Measurements from ENCODE around the gene CHST15.

Gene CHST15

GRCh38 chr10:124092860-124093773, at the start of gene CHST15:
Gene CHST15, minus strand, starts transcription at chr10:124093598. Its CDS starts 47,386 bp downstream, at chr10:124046212.
- DNase-seq (ENCODE audit: low spot score): peak; percentile 90

- no peak for DNase-seq (ENCODE audit: low spot score)
Measured at GRCh38 chr10:124142960-124143359, 49.6 kb upstream of the CHST15 start.

GRCh38 chr10:124142006-124142739, 48.8 kb upstream of the CHST15 start:
- no peak for DNase-seq (ENCODE audit: low spot score)

GRCh38 chr10:124138883-124139348, 45.5 kb upstream of the CHST15 start:
- DNase-seq (ENCODE audit: low spot score): no peak

- DNase-seq (ENCODE audit: low spot score): no peak
Measured at GRCh38 chr10:124138195-124138882, 44.9 kb upstream of the CHST15 start.

GRCh38 chr10:124134251-124134893, 41.0 kb upstream of the CHST15 start:
- no peak for DNase-seq (ENCODE audit: low spot score)

GRCh38 chr10:124132876-124133275, 39.5 kb upstream of the CHST15 start:
- DNase-seq (ENCODE audit: low spot score): no peak

GRCh38 chr10:124132306-124132705, 38.9 kb upstream of the CHST15 start:
- DNase-seq (ENCODE audit: low spot score): no peak

GRCh38 chr10:124131172-124131571, 37.8 kb upstream of the CHST15 start:
- no peak for DNase-seq (ENCODE audit: low spot score)

GRCh38 chr10:124130198-124130900, 37.0 kb upstream of the CHST15 start:
- no peak for DNase-seq (ENCODE audit: low spot score)

- no peak for DNase-seq (ENCODE audit: low spot score)
Measured at GRCh38 chr10:124129471-124129870, 36.1 kb upstream of the CHST15 start.

- DNase-seq (ENCODE audit: low spot score): no peak
Measured at GRCh38 chr10:124128811-124129145, 35.4 kb upstream of the CHST15 start.

- no peak for DNase-seq (ENCODE audit: low spot score)
Measured at GRCh38 chr10:124127965-124128810, 34.8 kb upstream of the CHST15 start.

- no peak for DNase-seq (ENCODE audit: low spot score)
Measured at GRCh38 chr10:124127563-124127962, 34.2 kb upstream of the CHST15 start.

- DNase-seq (ENCODE audit: low spot score): no peak
Measured at GRCh38 chr10:124126983-124127385, 33.6 kb upstream of the CHST15 start.

- DNase-seq (ENCODE audit: low spot score): no peak
Measured at GRCh38 chr10:124126145-124126982, 33.0 kb upstream of the CHST15 start.

GRCh38 chr10:124125305-124126116, 32.1 kb upstream of the CHST15 start:
- DNase-seq (ENCODE audit: low spot score): peak; percentile 16

GRCh38 chr10:124124769-124125161, 31.4 kb upstream of the CHST15 start:
- DNase-seq (ENCODE audit: low spot score): no peak

All from RKO (cell line).